ENCODE results near the gene POLR2J.
"Not testable (repeated sequence)": the region's sequence is repeated elsewhere in the genome, so short reads cannot be mapped to it uniquely, and the experiment has no call there.

POLR2J gene

DNA sequence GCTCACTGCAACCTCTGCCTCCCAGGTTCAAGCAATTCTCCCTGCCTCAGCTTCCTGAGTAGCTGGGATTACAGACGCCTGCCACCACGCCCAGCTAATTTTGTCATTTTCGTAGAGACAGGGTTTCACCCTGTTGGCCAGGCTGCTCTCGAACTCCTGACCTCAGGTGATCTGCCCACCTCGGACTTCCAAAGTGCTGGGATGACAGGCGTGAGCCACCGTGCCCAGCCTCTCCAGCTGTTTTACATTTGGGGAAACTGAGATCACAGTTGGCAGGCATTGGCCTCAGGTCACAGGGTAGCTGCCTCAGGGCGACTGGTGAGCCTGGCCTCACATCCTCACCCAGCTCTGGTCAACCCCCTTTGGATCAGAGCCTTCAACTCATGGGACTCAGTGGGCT lies 31.9 kb upstream of the POLR2J start:
- peak in 1 of 2 donors; percentile 8 for DNase-seq (ENCODE audit: low spot score in 2 of 2)
- not testable (repeated sequence) for H3K27me3 Mint-ChIP-seq; H3K27ac Mint-ChIP-seq (ENCODE audit: low read depth); ATAC-seq (replicated peaks; ENCODE audit: extremely low read depth, poor library complexity, severe bottlenecking); H3K4me3 Mint-ChIP-seq; H3K9me3 Mint-ChIP-seq; H3K36me3 Mint-ChIP-seq (ENCODE audit: insufficient read depth); H3K4me1 Mint-ChIP-seq

DNA sequence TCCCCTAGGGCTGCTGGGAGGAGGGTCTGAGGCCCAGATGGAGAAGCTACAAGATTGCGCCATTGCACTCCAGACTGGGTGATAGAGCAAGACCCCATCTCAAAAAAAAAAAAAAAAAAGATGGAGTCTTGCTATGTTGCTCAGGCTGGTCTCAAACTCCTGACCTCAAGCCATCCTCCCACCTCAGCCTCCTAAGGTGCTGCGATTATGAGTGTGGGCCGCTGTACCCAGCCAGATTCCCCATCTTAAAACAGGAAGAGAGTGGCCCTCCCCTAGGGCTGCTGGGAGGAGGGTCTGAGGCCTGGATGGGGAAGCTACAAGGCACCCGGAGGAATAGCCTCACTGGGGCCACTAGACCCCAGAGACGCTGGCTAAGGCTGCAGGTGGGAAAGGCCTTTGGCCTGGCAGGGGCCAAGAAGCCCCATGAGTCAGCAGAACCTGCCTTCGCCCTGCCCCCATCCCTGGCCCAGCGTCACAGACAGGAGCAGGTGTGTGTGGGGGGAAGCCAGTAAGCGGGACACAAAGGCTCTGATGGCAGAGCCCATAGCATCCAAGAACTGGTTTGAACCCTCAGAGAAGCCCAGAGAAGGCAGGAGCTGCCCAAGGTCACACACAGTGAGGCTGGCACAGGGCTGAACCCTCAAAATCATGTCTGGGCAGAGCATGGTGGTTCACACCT lies 28.8 kb upstream of the POLR2J start:
- not testable (repeated sequence) for DNase-seq (ENCODE audit: low spot score in 2 of 2); H3K27ac Mint-ChIP-seq (ENCODE audit: low read depth); H3K36me3 Mint-ChIP-seq (ENCODE audit: insufficient read depth); ATAC-seq (replicated peaks; ENCODE audit: extremely low read depth, poor library complexity, severe bottlenecking); H3K4me3 Mint-ChIP-seq; H3K4me1 Mint-ChIP-seq; H3K27me3 Mint-ChIP-seq; H3K9me3 Mint-ChIP-seq

DNA sequence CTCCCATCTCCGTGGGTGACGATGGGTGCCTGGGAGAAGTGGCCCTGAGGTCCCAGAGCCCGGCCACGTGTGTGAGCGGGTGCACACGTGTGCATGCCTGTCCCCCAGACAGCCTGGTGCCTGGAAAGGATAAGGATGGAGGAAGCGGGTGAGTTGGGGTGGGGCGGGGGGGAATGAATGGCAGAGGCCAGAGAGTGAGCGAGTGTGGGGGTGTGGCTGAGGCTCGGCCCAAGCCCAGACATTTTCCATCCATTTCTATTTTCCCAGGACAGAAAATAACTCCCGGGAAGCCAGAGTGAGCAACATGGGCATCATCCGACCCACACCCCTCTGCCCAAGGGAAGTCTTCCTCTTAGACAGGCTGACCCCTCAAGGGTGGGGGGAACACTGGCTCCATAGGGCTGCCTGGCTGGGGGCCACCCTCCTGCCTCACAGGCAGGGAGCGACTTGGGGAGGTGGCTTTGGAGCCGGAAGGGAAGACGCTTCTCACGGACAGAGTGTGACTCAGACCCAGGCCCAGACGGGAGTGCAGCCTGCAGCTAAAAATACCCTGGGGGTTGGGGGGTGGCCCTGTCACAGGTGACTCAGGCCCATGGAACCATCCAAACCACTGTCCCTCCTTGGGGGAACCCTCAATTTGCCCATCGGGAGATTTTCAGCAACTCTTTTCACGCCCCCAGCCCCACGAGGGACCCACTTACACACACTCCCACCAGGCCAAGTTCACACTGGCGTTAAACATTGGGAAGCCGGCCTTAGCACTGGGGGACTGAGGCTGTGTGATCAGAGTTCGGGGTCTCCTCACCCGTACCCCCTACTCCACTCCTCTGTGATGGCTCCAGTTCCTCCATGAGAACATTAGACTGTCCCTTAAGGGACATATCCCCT lies 26.8 kb upstream of the POLR2J start:
- not testable (repeated sequence) for H3K9me3 Mint-ChIP-seq; ATAC-seq (replicated peaks; ENCODE audit: extremely low read depth, poor library complexity, severe bottlenecking); H3K27me3 Mint-ChIP-seq; H3K4me1 Mint-ChIP-seq; H3K36me3 Mint-ChIP-seq (ENCODE audit: insufficient read depth); H3K27ac Mint-ChIP-seq (ENCODE audit: low read depth); DNase-seq (ENCODE audit: low spot score in 2 of 2); H3K4me3 Mint-ChIP-seq

DNA sequence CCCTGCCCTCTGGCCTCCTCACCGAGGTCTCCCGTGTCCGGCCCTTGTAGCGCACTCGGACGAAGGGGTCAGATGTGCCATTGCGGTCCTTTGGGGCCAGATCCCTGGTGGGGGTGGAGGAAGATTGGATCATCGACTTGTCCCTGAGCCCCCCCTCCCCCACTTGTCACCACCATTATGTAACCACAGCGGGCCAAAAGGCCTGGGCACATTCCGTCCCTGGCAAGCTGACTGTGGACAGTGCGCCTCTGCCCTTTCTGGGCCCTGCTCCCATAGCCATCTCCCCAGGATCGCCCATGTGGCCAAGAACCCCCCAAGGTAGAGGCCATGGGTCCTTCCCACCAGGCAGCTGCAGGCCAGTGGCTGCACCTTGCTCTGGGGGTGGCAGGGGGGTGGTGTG lies 24.4 kb upstream of the POLR2J start:
- H3K4me3 Mint-ChIP-seq; H3K4me1 Mint-ChIP-seq; H3K36me3 Mint-ChIP-seq (ENCODE audit: insufficient read depth); ATAC-seq (replicated peaks; ENCODE audit: extremely low read depth, poor library complexity, severe bottlenecking); H3K9me3 Mint-ChIP-seq; DNase-seq (ENCODE audit: low spot score in 2 of 2); H3K27ac Mint-ChIP-seq (ENCODE audit: low read depth); H3K27me3 Mint-ChIP-seq: not testable (repeated sequence)

DNA sequence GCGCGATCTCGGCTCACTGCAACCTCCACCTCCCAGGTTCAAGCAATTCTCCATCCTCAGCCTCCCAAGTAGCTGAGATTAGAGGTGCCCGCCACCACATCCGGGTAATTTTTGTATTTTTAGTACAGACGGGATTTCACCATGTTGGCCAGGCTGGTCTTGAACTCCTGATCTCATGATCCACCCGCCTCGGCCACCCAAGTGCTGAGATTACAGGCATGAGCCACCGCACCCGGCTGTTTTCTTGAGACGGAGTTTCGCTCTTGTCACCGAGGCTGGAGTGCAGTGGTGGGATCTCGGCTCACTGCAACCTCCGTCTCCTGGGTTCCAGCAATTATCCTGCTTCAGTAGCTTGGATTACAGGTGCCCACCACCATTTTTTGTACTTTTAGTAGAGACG lies 19.6 kb upstream of the POLR2J start:
- not testable (repeated sequence) for ATAC-seq (replicated peaks; ENCODE audit: extremely low read depth, poor library complexity, severe bottlenecking); H3K27ac Mint-ChIP-seq (ENCODE audit: low read depth); H3K36me3 Mint-ChIP-seq (ENCODE audit: insufficient read depth); H3K9me3 Mint-ChIP-seq; H3K4me3 Mint-ChIP-seq; H3K4me1 Mint-ChIP-seq; H3K27me3 Mint-ChIP-seq
- DNase-seq (ENCODE audit: low spot score in 2 of 2), result peak in 1 of 2 donors; percentile 9

DNA sequence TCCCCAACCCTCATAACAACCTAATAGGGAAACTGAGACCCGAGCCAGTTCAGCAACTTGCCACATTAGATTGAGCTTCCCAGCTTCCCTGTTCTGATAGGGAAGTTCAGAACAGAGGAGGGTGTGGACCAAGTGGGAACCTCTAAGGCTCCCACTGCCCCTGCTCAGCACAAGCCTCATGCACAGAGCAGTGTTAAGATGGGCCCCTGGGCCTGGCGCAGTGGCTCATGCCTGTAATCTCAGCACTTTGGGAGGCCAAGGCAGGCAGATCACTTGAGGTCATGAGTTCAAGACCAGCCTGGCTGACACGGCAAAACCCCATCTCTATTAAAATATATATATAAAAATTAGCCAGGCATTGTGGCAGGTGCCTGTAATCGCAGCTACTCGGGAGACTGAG lies 18.6 kb upstream of the POLR2J start:
- not testable (repeated sequence) for H3K27me3 Mint-ChIP-seq; H3K4me1 Mint-ChIP-seq; H3K4me3 Mint-ChIP-seq; H3K36me3 Mint-ChIP-seq (ENCODE audit: insufficient read depth); ATAC-seq (replicated peaks; ENCODE audit: extremely low read depth, poor library complexity, severe bottlenecking); H3K27ac Mint-ChIP-seq (ENCODE audit: low read depth); H3K9me3 Mint-ChIP-seq
- DNase-seq (ENCODE audit: low spot score in 2 of 2), result peak in 1 of 2 donors; percentile 10

DNA sequence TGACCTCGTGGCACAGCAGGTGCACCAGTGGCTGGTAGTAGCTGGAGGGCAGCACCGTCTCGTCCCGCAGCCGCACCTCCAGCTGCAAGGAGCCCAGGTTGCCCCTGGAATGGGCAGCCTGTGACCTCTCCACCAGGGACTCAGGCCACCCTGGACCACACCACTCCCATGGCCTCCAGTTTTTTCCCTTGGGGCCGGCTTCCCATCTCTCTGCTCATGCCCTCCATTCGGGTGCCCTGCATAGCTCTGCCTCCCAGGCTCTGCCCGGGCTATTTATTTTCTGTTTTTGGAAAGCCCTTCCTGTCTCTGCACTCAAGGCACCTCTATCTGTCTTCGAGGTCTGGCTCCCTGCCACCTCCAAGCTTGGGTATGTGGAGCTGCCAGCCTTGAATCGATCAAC lies 18.1 kb upstream of the POLR2J start:
- not testable (repeated sequence) for ATAC-seq (replicated peaks; ENCODE audit: extremely low read depth, poor library complexity, severe bottlenecking); H3K4me1 Mint-ChIP-seq; H3K36me3 Mint-ChIP-seq (ENCODE audit: insufficient read depth); H3K27ac Mint-ChIP-seq (ENCODE audit: low read depth); H3K9me3 Mint-ChIP-seq; H3K4me3 Mint-ChIP-seq; H3K27me3 Mint-ChIP-seq
- DNase-seq (ENCODE audit: low spot score in 2 of 2), result peak in 1 of 2 donors; percentile 9

DNA sequence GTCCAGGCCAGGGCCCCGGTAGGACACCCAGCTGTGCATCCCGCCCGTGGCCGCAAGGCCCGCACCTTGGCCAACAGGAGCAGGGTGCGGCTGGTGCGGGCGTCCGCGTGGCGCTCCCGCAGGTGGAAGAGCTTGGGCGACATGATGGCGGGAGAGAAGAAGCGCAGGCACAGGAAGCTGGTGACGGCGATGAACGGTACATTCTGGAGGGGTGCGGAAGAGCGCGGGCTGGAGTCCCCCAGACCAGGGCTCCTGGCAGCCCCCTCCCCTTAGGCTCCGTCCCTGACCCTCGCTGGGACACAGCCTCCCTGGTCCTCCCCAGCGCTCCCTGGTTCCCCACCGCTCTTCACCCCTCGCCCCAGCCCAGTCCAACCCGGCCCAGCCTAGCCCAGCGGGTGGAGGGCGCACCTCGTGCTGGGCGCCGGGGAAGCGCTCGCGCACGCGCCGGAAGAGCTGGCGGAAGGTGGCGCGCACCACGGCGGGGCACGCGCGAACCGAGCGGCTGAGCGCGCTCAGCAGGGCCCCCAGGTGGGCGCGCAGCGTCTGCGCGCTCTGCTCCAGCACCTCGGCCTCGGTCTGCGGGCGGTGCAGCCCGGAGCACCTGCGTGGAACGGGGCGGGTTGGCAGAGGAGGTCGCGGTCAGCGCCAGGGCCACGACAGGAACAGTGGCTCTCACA lies 15.9 kb upstream of the POLR2J start:
- not testable (repeated sequence) for DNase-seq (ENCODE audit: low spot score in 2 of 2); H3K36me3 Mint-ChIP-seq (ENCODE audit: insufficient read depth); H3K27ac Mint-ChIP-seq (ENCODE audit: low read depth); H3K4me3 Mint-ChIP-seq; H3K4me1 Mint-ChIP-seq; H3K27me3 Mint-ChIP-seq; H3K9me3 Mint-ChIP-seq
- peak; percentile 80 for ATAC-seq (replicated peaks; ENCODE audit: extremely low read depth, poor library complexity, severe bottlenecking)

DNA sequence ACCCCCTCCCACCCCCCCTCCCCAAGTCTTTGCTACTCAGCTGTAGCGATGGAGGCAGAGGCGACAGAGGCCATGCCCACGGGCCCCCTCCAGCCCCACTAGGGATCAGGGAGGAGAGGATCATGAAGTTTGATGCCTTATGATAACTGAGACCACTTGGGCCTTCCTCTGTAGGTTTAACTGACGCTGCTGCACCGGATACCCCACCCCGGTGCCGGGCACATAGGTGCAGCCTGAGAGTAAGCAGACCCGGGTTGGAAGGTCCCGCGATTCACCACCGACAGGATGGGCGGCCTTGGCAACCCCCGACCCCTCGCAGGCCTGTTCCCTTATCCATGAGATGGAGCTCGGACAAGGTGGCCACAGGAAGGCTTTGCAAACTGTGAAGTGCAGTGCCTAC lies 15.3 kb upstream of the POLR2J start:
- H3K27ac Mint-ChIP-seq (ENCODE audit: low read depth); H3K4me3 Mint-ChIP-seq; H3K36me3 Mint-ChIP-seq (ENCODE audit: insufficient read depth); H3K9me3 Mint-ChIP-seq; H3K4me1 Mint-ChIP-seq; H3K27me3 Mint-ChIP-seq: not testable (repeated sequence)
- ATAC-seq (replicated peaks; ENCODE audit: extremely low read depth, poor library complexity, severe bottlenecking) (peak; percentile 4), DNase-seq (ENCODE audit: low spot score in 2 of 2) (peak in 1 of 2 donors; percentile 29)

DNA sequence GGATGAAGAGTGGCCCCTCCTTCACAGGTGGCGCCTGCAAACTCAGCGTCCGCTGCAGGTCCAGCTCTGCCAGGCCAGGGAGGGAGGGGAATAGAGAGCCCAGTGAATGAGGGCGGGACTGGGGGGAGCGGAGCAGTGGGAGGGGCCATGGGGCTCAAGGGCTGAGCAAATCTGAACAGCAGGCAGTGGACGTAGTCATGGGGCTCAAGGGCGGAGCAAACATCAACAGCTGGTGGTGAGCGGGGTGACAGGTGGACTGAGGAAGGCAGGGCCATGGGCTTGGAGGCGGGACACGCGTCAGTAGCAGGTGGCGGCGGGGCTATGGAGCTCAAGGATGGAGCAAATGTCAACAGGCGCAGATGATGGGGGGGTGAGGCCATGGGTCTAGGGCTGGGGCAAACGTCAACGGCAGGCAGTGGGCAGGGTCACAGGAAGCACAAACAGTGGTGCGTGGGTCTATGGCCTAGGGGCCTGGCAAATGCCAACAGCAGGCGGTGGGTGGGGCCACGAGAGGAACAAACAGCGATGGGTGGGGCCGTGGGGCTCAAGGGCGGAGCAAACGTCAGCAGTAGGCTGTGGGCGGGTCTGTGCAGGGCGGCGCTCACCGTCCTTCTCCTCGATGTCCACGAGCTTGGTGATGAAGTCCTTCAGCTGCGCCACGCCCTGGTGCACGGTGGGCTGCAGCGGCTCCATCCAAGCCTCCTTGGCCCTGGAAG lies 14.7 kb upstream of the POLR2J start:
- H3K9me3 Mint-ChIP-seq; H3K36me3 Mint-ChIP-seq (ENCODE audit: insufficient read depth); H3K4me3 Mint-ChIP-seq; H3K4me1 Mint-ChIP-seq; H3K27ac Mint-ChIP-seq (ENCODE audit: low read depth); H3K27me3 Mint-ChIP-seq; DNase-seq (ENCODE audit: low spot score in 2 of 2): not testable (repeated sequence)
- ATAC-seq (replicated peaks; ENCODE audit: extremely low read depth, poor library complexity, severe bottlenecking), result peak; percentile 26

DNA sequence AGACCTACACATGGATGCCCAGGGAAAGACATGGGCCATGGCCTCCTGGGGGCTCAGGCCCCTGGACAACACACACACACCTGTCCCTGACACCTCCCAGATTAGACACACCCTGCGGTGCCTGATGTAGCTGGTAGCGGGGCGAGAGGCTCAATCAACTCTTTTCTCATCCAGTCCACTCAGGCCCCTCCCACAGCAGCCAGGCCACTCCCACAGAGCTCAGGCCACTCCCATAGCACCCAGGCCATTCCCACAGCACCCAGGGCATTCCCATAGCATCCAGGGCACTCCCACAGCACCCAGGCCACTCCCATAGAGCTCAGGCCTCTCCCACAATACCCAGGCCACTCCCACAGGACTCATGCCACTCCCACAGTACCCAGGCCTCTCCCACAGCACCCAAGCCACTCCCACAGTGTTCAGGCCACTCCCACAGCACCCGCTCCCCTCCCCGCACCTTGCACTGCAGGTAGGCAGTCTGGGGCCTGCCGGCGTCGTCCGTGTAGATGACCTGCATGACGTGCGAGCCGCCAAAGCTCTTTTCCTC lies 11.9 kb upstream of the POLR2J start:
- not testable (repeated sequence) for H3K27ac Mint-ChIP-seq (ENCODE audit: low read depth); H3K36me3 Mint-ChIP-seq (ENCODE audit: insufficient read depth); H3K9me3 Mint-ChIP-seq; H3K27me3 Mint-ChIP-seq; H3K4me3 Mint-ChIP-seq; H3K4me1 Mint-ChIP-seq
- peak; percentile 46 to 49 for DNase-seq (ENCODE audit: low spot score in 2 of 2)
- ATAC-seq (replicated peaks; ENCODE audit: extremely low read depth, poor library complexity, severe bottlenecking), result peak; percentile 17

DNA sequence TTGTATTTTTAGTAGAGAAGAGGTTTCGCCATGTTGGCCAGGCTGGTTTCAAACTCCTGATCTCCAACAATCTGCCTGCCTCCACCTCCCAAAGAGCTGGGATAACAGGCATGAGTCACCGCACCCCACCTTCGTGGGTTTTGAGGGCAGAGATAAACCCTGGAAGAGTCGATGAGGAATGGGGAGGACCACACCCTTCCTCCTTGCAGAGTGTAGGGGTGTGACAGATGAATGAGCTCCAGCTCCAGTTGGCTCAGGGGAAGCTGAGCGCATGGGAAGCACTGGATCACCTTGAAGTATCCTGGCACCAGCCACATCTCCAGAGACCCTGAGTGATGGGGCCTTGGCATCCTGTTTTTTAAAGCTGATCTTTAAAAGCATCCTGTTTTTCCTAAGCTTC lies 5.6 kb upstream of the POLR2J start:
- H3K27ac Mint-ChIP-seq (ENCODE audit: low read depth); DNase-seq (ENCODE audit: low spot score in 2 of 2); H3K9me3 Mint-ChIP-seq; H3K27me3 Mint-ChIP-seq; H3K4me3 Mint-ChIP-seq; H3K36me3 Mint-ChIP-seq (ENCODE audit: insufficient read depth); H3K4me1 Mint-ChIP-seq; ATAC-seq (replicated peaks; ENCODE audit: extremely low read depth, poor library complexity, severe bottlenecking): not testable (repeated sequence)
